Measurements from ENCODE around the gene SMURF2.

DNA sequence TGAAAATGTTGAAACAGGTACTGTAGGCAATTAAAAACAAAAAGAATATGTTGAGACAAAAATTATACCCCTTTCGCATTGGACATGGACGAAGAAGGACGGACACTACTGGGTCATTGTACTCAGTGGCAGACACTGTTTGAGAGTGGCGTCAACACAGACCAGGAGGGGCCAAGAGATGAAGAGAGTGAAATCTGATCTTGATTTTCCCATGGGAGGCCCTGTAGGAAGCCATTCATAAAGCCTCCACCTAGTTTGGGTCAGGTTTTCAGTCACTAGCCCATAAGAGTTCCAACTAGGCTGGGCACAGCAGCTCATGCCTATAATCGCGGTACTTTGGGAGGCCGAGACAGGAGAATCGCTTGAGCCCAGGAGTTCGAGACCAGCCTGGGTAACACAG, 23.6 kb upstream of the SMURF2 start:
- TF ChIP-seq, protein P1, sequence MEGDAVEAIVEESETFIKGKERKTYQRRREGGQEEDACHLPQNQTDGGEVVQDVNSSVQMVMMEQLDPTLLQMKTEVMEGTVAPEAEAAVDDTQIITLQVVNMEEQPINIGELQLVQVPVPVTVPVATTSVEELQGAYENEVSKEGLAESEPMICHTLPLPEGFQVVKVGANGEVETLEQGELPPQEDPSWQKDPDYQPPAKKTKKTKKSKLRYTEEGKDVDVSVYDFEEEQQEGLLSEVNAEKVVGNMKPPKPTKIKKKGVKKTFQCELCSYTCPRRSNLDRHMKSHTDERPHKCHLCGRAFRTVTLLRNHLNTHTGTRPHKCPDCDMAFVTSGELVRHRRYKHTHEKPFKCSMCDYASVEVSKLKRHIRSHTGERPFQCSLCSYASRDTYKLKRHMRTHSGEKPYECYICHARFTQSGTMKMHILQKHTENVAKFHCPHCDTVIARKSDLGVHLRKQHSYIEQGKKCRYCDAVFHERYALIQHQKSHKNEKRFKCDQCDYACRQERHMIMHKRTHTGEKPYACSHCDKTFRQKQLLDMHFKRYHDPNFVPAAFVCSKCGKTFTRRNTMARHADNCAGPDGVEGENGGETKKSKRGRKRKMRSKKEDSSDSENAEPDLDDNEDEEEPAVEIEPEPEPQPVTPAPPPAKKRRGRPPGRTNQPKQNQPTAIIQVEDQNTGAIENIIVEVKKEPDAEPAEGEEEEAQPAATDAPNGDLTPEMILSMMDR (IDR thresholded peaks at IDR 0.05): no peak
- no peak for TF ChIP-seq POLR2A (IDR thresholded peaks at IDR 0.05)
